Adrenal gland (tissue), 12 donors: ENCODE data around the gene INPP4A. TPM values are rescaled to one million over a fixed set of nuclear protein-coding genes. Genes with fewer than 3 reads are reported as not detected.
A peak's percentile ranks its signal among the peaks of the same experiment; 100 is the strongest.

Experiments
- DNase-seq, 7 donors: peaks; one replicate each; pipeline ENCODE4 v3.0.0-alpha.2; 2019 to 2020
- H3K27ac ChIP-seq, 5 donors: fragments of 200-600 bp; sonication (generic) in 4 of 5; 1 replicate in 3 of 5; 2 replicates in 2 of 5; pipeline versions ENCODE4 v1.5.1 to v1.8.0; 2016 to 2020; ENCODE audit warnings: mild to moderate bottlenecking in 1 of 5
- H3K27me3 ChIP-seq: fragments of 200-600 bp; 2 replicates; pipeline ENCODE4 v1.8.0; 2021
- H3K36me3 ChIP-seq, 2 donors: fragments of 200-600 bp; replicated peaks in 1 of 2; 1 replicate in 1 of 2; 2 replicates in 1 of 2; pipeline versions ENCODE4 v1.5.1 to v1.8.0; 2018 to 2022
- H3K4me1 ChIP-seq, 2 donors: fragments of 200-600 bp; replicated peaks in 1 of 2; 1 replicate in 1 of 2; 2 replicates in 1 of 2; pipeline versions ENCODE4 v1.5.1 to v1.8.0; 2018 to 2021
- H3K4me3 ChIP-seq, 4 donors: fragments of 200-600 bp; sonication (generic) in 3 of 4; one replicate each; pipeline ENCODE4 v1.5.1; 2016 to 2018
- H3K9me3 ChIP-seq, 3 donors: fragments of 200-600 bp; sonication (generic) in 1 of 3; replicated peaks in 1 of 3; 1 replicate in 2 of 3; 2 replicates in 1 of 3; pipeline versions ENCODE4 v1.5.1 to v1.8.0; 2016 to 2021
- CTCF ChIP-seq, 6 experiments: fragments of 450-650 bp in 4 of 6; fragments of 200-600 bp in 2 of 6; sonication (generic) in 1 of 6; IDR thresholded peaks; 1 replicate in 5 of 6; 2 replicates in 1 of 6; pipeline versions ENCODE4 v1.5.1 to v1.8.0; 2016 to 2021; ENCODE audit warnings: antibody characterized with exemption in 6 of 6, mild to moderate bottlenecking in 2 of 6, moderate library complexity in 1 of 6
- POLR2A ChIP-seq, 2 donors: fragments of 450-650 bp; IDR thresholded peaks; one replicate each; pipeline ENCODE4 v1.6.1; 2017; ENCODE audit warnings: antibody characterized with exemption in 2 of 2, mild to moderate bottlenecking in 2 of 2, moderate library complexity in 1 of 2
- WGBS, 4 donors: extraction: QIAGEN DNeasy Blood & Tissue Kit in 2 of 4; methylation state at CpG; one replicate each; pipeline versions ENCODE4 v1.1.5 to v1.1.7; 2013 to 2017; 5-methylcytosine and 5-hydroxymethylcytosine counted together
- intact Hi-C, 2 donors: fragments of 100-400 bp; cut with DNase I; formaldehyde crosslinking; loops; one replicate each; pipeline versions ENCODE4 v1.14.1 to v1.15.0; 2022 to 2023
- polyA plus RNA-seq, 3 donors: library from polyadenylated mRNA; stranded (reverse); fragments of 200-250 nt in 2 of 3; fragments of 350-450 nt in 1 of 3; fragmentation: Illumina TruSeq in 1 of 3; extraction: RNeasy Lipid Tissue Mini Kit (QIAGEN cat#74804) in 1 of 3; gene quantifications; one replicate each; pipeline ENCODE4 v1.2.3, GENCODE V29; 2013 to 2014
- total RNA-seq, 9 donors: library from RNA; depleted of rRNA in 4 of 9; stranded (reverse); fragments of >200 nt in 4 of 9; fragments of 120-200 nt in 1 of 9; fragmentation: NEBNext Ultra II Directional in 1 of 9; extraction: Animal tissue kit (Norgen Biotek cat#: 25700) in 1 of 9; gene quantifications; one replicate each; pipeline versions ENCODE4 v1.1.0 to v1.2.4, GENCODE V29; 2013 to 2023
- donor health status: healthy with polysubstance abuse.
- donor health status: Bipolar disorder and iron deficiency.
- donor health status: DM: yes; HTN: yes; CAD: no.
- donor health status: DM: no; HTN: no; CAD: no.
- donor health status: DM: no; HTN: no; CAD: no.
- donor health status: DM: yes; HTN: yes; CAD: no.

Gene INPP4A
- total and polyA plus RNA-seq, 12 donors: 8.8 to 40.5 (median 27.3) TPM

- no peaks in the 10 kb centered on the region for H3K9me3 ChIP-seq
- H3K36me3 ChIP-seq: no peaks in the 10 kb centered on the region
- DNase-seq: no peak
- H3K4me1 ChIP-seq: peaks cover 19 to 40% of the 10 kb centered on the region in 2 donors
- no peak overlapping the region for H3K4me3 ChIP-seq
- TF ChIP-seq POLR2A (IDR thresholded peaks at IDR 0.05) (no peak), CTCF (IDR thresholded peaks at IDR 0.05) (no peak)
- WGBS, 4 donors: 89 to 94% (median 91%) methylated on average over 6 to 9 of the region's 9 CpGs
- intact Hi-C loops: no loop called here
- H3K27me3 ChIP-seq: no peaks in the 10 kb centered on the region
- H3K27ac ChIP-seq: no peak overlapping the region
Observed at GRCh38 chr2:98476192-98476868, 31.7 kb downstream of the INPP4A start.

DNA sequence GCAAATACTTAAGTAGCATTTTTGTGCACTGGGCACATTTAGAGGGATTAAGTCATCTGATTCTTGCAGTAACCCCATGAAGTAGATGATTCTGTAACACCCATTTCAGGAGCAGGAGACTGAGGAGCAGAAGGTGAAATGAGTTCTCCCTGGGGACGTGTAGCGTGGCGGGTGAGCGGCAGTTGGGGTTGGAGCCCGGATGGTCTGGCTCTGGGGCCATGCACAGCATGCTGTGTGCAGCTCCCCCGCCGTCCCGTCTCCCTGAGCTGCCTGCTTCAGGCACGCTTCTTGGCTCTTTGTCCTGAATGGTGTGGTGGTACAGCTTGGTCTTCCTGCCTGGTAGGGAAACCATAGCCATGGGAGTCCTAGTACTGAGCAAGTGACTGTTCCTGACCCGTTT, 32.4 kb downstream of the INPP4A start:
- TF ChIP-seq CTCF (IDR thresholded peaks at IDR 0.05): no peak
- no peak for TF ChIP-seq POLR2A (IDR thresholded peaks at IDR 0.05)
- no peaks in the 10 kb centered on the region for H3K9me3 ChIP-seq
- no peaks in the 10 kb centered on the region for H3K27me3 ChIP-seq
- peaks cover 13 to 33% of the 10 kb centered on the region in 2 donors for H3K4me1 ChIP-seq
- H3K4me3 ChIP-seq: no peak overlapping the region
- H3K27ac ChIP-seq: no peak overlapping the region
- no peak for DNase-seq
- H3K36me3 ChIP-seq: no peaks in the 10 kb centered on the region
- 96 to 100% (median 97%) methylated on average over 5 to 10 of the region's 10 CpGs for WGBS, 4 donors
- intact Hi-C loops: no loop called here

DNA sequence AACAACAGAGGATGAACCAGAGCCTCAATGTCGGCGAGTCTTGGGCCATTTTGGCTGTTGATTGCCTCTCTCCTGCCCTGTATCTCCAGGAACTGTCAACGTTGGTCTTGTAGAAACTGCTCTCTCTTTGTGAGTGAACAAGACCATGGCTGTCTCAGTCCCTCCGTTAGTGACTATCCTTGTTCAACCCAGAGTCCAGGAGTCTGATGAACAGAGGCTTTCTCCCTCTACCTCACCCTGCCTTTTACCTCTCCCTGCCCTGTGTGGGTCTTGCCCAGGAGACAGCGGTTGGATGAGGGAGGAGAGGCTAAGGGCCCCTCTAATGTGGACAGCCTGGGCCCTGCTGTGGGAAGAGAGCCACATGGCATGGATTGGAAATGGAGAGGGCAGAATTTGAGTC, 32.8 kb downstream of the INPP4A start:
- Histone ChIP-seq H3K36me3 (no peaks in the 10 kb centered on the region), H3K27me3 (no peaks in the 10 kb centered on the region), H3K9me3 (no peaks in the 10 kb centered on the region), H3K4me1 (peaks cover 9 to 29% of the 10 kb centered on the region in 2 donors), H3K4me3 (no peak overlapping the region), H3K27ac (no peak overlapping the region)
- WGBS, 4 donors: 92 to 98% (median 96%) methylated on average over 3 to 5 of the region's 5 CpGs
- intact Hi-C loops: no loop called here
- DNase-seq: no peak
- TF ChIP-seq CTCF (IDR thresholded peaks at IDR 0.05) (no peak), POLR2A (IDR thresholded peaks at IDR 0.05) (no peak)

GRCh38 chr2:98478088-98478551, 33.5 kb downstream of the INPP4A start:
- DNase-seq: no peak
- 72 to 92% (median 83%) methylated on average over 3 to 8 of the region's 8 CpGs for WGBS, 4 donors
- H3K36me3 ChIP-seq: no peaks in the 10 kb centered on the region
- H3K4me1 ChIP-seq: peaks cover 9 to 29% of the 10 kb centered on the region in 2 donors
- H3K9me3 ChIP-seq: no peaks in the 10 kb centered on the region
- no peak for TF ChIP-seq POLR2A (IDR thresholded peaks at IDR 0.05)
- TF ChIP-seq CTCF (IDR thresholded peaks at IDR 0.05): no peak
- peak overlapping the region in 1 of 5 donors; percentile 73 for H3K27ac ChIP-seq
- intact Hi-C loops: no loop called here
- H3K27me3 ChIP-seq: no peaks in the 10 kb centered on the region
- no peak overlapping the region for H3K4me3 ChIP-seq
